Retinal pigment epithelial cell (primary cell): ENCODE results near the gene VPS33B.

Source experiments
- DNase-seq: peaks from one replicate; pipeline ENCODE4 v3.0.0-alpha.2; 2010; ENCODE audit warnings: low read depth
- H3K4me3 ChIP-seq: 2 replicates; pipeline ENCODE4 v1.5.1; 2011; ENCODE audit warnings: mild to moderate bottlenecking, low read length, control low read depth, moderate library complexity
- TF ChIP-seq, protein P1 (sequence below): conservative IDR thresholded peaks from 2 replicates; pipeline ENCODE4 v1.5.1; 2011; ENCODE audit warnings: low read depth, low read length, control low read depth, inconsistent platforms

VPS33B gene

DNA sequence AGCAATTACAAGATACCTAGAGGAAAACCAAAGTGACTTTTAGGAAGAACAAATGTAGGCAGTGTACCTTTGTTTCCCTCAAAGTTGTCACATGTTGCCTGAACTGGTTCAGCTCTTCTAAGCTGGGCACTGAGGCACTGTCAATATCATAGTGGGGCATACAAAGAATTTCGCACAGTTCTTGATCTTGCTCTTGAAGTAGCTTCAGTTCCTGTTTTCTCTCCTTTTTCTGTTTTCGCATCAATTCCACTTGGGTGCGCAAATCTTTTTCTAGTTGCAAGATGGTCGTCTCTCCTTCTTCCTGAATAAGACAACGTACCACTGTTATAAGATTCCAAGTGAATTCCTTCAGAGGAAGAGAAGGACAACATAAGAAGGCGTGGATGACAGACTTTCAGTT lies 40.7 kb downstream of the VPS33B start:
- DNase-seq = no peak
- TF ChIP-seq, protein P1, sequence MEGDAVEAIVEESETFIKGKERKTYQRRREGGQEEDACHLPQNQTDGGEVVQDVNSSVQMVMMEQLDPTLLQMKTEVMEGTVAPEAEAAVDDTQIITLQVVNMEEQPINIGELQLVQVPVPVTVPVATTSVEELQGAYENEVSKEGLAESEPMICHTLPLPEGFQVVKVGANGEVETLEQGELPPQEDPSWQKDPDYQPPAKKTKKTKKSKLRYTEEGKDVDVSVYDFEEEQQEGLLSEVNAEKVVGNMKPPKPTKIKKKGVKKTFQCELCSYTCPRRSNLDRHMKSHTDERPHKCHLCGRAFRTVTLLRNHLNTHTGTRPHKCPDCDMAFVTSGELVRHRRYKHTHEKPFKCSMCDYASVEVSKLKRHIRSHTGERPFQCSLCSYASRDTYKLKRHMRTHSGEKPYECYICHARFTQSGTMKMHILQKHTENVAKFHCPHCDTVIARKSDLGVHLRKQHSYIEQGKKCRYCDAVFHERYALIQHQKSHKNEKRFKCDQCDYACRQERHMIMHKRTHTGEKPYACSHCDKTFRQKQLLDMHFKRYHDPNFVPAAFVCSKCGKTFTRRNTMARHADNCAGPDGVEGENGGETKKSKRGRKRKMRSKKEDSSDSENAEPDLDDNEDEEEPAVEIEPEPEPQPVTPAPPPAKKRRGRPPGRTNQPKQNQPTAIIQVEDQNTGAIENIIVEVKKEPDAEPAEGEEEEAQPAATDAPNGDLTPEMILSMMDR = no peak

DNA sequence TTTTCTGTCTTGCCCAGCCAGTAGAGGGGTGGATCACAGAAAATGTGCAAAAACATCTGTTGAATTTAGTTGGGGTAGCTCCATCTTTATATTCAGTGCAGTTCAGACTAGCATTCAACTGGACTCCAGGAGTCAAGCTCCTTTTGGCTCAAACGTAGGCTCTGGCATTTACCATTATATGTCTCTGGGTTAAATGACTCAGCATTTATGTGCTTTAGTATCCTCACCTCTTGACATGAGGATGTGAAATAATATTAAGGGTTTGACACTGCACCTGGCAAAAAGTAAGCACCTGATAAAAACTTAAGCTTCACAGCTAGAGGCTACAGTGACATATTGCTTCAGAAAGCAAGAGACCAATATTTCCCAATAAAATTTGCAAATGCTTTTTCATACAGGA lies 42.8 kb downstream of the VPS33B start:
- no peak for DNase-seq
- TF ChIP-seq, protein P1 = no peak
- H3K4me3 ChIP-seq = no peak overlapping the region

More for the DNA sequence above, 40.7 kb downstream of the VPS33B start:
- H3K4me3 ChIP-seq = no peak overlapping the region

DNA sequence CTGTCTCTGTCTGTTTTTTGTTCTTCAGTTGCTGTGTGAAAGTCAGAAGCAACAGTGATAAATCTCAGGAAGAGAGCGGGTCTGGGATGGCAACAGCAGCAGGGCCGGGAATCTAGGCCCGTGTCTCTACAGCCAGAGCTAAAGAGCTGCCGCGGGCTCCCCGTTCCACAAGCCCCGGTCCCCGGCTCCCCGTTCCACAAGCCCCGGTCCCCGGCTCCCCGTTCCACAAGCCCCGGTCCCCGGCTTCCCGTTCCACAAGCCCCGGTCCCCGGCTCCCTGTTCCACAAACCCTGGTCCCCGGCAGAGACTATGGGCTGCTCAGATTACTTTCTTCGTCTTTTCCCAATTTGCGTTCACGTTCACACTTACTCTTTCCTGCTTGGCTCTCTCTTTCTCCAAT lies 48.2 kb downstream of the VPS33B start:
- H3K4me3 ChIP-seq = no peak overlapping the region
- no peak for DNase-seq
- TF ChIP-seq, protein P1 = no peak

DNA sequence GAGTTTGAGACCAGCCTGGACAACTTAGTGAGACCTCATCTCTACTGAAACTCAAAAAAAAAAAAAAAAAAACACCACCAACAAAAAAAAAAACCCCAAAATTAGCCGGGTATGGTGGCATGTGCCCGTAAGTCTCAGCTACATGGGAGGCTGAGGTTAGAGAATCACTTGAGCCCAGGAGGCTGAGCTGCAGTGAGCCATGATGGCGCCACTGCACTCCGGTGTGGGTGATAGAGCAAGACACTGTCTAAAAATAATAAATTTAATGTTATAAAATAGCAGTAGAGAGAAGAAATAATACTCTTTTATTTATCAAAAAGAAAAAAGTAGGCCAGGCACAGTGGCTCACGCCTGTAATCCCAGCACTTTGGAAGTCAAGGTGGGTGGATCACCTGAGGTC lies 50.3 kb downstream of the VPS33B start:
- H3K4me3 ChIP-seq = no peak overlapping the region
- no peak for DNase-seq
- TF ChIP-seq, protein P1 = no peak

DNA sequence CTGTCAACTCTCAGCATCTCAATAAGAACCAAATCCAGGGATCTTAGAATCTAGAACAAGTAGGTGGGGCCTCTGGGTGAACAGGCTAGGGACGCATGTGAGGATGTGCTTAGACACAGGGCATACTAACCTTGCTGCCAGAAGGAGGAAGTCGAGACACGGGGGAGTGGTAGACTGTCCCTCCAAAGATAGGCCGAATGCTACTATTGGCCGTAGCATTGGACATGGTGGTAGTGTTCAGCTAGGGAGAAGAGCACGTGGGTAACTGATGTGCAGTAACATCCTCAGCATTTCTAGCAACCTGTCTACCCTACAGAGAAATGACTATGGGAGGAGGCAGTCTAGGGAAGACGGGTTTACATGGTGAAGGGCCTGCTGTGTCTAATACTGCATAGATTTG lies 52.1 kb downstream of the VPS33B start:
- no peak overlapping the region for H3K4me3 ChIP-seq
- TF ChIP-seq, protein P1 = no peak
- DNase-seq = no peak

DNA sequence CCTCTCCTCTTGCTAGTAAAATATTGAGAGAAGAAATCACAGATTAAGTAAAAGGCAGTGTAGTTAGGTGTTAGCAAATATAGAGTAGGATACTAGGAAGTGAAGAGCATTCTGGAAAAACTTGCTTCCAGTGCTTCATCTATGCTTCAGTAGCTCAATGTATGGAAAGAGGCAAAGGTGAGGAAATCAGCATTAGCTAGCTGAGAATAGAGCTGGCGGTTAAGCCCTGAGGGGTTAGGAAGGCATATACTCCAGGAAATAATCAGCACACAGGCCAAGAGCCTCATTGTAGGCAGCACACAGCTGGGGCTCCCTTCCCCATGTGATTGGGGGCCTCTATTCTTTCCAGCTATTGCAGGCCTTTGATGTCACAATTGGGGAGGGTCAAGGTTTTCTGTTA lies 54.0 kb downstream of the VPS33B start:
- DNase-seq = no peak
- TF ChIP-seq, protein P1 = no peak
- H3K4me3 ChIP-seq = no peak overlapping the region

DNA sequence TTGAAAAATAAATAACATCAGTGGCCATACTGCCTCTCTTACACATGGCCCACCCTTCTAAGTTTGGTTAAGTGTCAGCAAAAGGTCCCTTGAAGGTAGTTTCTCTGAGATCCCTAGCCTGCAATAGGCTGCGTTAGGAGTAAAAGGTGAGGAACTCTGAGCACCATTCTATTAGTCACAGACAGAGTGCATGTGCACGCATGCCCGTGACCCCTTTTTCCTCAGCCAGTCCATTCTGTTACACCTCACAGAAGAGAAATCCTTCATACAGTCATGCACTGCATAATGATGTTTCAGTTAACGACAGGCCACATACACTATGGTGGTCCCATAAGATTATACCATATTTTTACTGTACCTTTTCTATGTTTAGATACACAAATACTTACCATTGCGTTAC lies 55.2 kb downstream of the VPS33B start:
- TF ChIP-seq, protein P1 = no peak
- DNase-seq = no peak

More for the DNA sequence above, 55.2 kb downstream of the VPS33B start:
- no peak overlapping the region for H3K4me3 ChIP-seq
